GM18502 (cell line): ENCODE measurements around the gene FILIP1L.

Experiments used
- ATAC-seq: cut with Tn5 transposase; IDR thresholded peaks from one replicate; pipeline ENCODE4 v1.9.1; 2021; ENCODE audit warnings: mild to moderate bottlenecking; ENCODE audit not compliant: unreplicated experiment, poor library complexity

Gene FILIP1L

GRCh38 chr3:99877031-99877579, 237.2 kb downstream of the FILIP1L start:
- ATAC-seq = no peak

- ATAC-seq = peak; percentile 80
Measured at GRCh38 chr3:99875929-99876841, 238.1 kb downstream of the FILIP1L start.

DNA sequence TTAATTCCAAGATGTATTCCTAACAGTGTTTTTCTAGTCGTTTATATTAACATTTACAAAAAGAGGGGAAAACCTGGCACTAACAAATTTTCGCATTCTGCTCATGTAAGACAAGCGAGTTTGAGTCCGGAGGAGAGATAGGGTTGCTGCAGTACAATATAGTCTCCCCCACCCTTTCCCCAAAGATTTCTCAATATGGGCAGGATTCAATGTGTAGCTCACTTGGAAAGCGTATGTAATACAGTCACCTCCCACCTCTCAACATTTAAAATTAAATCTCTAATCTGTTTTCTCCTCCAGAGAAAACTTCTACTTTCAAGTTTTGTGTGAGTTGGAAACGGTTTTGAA, 238.7 kb downstream of the FILIP1L start:
- ATAC-seq = no peak

GRCh38 chr3:99874237-99875002, 239.9 kb downstream of the FILIP1L start:
- no peak for ATAC-seq

GRCh38 chr3:99873269-99874102, 240.8 kb downstream of the FILIP1L start:
- ATAC-seq = peak; percentile 3

GRCh38 chr3:99872923-99873254, 241.4 kb downstream of the FILIP1L start:
- peak; percentile 64 for ATAC-seq

- ATAC-seq = no peak
Measured at GRCh38 chr3:99871231-99872045, 242.9 kb downstream of the FILIP1L start.

- ATAC-seq = no peak
Measured at GRCh38 chr3:99870712-99871111, 243.6 kb downstream of the FILIP1L start.

- ATAC-seq = no peak
Measured at GRCh38 chr3:99869621-99870020, 244.7 kb downstream of the FILIP1L start.

GRCh38 chr3:99868311-99868646, 246.0 kb downstream of the FILIP1L start:
- no peak for ATAC-seq

DNA sequence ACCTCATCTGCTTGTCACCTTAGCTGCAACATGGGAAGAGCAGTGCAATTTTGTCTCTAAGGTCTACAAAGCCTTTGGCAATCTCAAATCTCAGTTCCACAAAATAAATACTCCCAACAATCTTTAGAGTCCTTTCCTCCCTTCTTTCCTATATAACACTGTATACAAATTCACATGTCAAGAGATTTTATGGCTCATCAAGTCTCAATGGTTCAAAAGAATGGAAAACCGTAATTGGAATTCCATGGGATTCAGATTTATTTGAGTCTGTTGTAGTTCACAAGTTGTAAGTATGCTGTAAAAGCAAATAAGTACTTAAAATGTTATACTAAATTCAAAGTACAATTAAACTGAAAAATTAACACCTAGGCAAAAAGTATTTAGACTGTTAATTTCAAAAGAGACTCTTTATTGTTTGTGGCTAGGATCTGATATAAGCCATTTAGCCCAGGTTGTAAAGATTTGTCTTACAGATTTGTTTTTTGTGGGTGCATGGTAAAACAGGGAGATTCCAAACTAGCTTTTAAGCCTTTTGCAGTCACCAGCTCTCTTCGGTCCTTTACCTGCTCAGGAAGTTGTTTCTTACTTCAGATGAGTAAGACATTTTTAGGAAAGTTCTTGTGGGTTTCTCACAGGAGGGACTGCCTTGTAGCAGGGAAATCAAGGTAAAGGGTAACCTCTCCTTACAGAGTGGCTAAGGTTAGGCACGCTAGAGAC, 246.5 kb downstream of the FILIP1L start:
- no peak for ATAC-seq

DNA sequence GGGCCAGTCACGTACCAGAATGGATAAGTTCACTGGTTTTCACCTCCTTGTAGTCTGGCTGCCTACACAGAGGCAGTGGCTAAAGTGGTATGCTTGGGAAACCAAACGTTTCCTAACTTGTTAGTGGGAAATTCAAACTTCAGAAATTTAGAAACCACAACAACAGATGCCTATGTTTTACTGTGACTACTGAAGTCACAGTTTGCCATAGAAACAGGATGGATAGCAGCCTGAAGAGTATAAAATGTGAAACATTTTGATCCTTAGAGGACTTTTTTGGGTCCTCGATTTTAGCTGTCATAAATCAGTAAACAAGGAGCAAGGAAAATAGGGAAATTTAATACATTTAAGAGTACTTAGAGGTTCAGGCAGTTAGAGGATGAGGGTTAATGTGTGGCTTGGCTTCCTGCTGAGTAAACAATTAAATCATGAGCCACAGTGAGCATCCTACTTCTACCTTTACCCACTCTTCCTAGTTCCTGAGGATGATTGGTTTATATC, 248.0 kb downstream of the FILIP1L start:
- peak; percentile 23 for ATAC-seq

DNA sequence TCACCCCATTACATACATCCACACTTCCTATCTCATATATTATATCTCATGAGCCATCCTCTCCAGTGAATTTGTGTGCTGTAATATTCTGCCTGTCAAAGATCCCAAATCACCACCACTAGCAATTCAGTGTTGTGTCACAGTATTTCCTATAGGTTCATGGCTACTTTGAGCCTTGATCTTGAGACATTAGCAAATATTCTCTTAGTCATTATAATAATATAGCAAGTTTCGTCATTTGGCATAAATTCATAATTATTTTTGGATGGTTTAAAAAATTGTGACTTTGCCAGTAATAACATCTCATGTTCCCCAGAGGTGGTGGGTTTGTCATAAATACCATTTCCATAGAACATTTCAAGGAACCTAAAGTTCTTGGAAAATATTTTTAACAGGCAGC, 249.0 kb downstream of the FILIP1L start:
- ATAC-seq = no peak

DNA sequence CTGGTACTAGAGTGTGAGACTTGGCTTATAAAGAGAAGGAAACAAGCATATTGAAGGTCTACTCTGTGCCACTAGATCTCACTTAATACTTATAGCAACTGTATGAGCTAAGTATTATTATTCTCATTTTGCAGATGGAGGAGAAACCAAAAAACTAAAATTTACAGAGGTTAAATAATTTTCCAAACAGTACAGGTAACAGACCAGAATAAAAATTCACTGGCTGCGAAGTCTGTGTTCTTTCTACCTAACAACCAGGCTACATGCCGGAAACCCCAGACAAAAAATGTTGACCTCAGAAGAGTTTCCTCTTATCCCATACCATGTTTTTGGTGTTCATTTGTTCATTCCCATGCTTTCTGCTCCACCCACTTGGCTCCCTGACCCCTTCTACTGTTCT, 250.0 kb downstream of the FILIP1L start:
- no peak for ATAC-seq

DNA sequence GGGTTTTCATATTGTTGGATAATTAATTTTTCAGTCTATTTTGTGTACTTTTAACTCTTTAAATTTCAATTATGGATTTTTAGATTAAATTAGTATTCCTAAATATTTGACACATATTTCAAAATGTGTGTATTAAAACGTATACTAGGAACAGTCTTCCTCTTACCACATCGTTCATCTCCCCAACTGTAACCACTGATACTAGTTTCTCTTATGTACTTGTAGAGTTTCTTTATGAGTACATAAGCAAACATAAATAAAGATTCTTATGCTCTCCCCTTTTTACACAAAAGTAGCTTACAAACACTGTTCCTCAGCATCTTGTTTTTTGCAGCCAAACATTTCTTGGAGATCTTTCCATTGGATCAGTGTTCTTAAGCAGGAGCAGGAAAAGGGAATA, 250.7 kb downstream of the FILIP1L start:
- peak; percentile 56 for ATAC-seq

DNA sequence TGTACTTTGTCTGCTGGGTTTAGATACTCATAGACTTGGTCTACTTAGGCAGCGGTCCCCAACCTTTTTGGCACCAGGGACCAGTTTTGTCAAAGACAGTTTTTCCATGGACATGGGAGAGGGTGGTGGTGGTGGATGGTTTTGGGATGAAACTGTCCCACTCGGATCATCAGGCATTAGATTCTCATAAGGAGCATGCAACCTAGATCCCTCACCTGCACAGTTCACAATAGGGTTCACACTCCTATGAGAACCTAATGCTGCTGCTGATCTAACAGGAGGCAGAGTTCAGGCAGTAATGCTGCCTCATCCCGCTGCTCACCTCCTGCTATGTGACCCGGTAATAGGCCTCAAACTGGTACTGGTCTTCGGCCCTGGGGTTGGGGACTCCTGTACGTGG, 251.3 kb downstream of the FILIP1L start:
- no peak for ATAC-seq

DNA sequence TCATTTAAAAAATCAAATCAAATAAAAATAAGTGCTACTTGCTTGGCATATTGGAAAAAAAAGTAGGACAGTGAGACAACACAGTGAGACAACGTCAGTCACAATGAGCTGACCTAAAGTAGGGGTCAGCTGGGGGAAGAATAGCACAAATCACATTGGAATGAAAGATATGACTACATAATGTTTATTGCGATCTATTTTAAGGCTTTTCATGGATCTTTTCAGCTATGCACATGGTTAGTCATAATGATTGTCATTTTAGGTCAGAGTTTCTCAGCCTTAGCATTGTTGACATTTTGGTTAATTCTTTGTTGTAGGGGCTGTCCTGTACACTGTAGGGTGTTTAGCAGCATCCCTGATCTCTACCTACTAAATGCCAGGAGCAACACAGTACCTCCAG, 252.1 kb downstream of the FILIP1L start:
- no peak for ATAC-seq

GRCh38 chr3:99861216-99861615, 253.1 kb downstream of the FILIP1L start:
- no peak for ATAC-seq

DNA sequence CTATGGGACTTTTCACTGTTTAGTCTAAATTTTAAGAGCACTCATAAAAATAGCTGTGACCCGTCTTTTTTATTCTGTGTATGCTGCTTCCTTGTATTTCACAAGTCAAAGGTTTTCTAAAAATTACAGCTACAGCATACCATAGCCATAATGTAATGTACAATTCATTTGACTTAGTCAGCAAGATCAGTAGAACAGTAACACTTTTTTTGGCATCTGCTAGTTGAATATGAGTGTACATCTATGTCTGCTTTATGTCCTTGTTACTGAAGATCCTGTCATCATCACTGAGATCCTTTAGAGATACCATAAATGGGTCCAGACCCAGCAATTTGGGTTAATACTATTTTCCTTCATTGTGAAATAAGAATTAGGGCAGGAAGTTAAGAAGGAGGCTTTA, 254.5 kb downstream of the FILIP1L start:
- ATAC-seq = no peak
